K562 (cell line): ENCODE measurements around the gene CAPZA1. TPM values are rescaled to one million over a fixed set of nuclear protein-coding genes. Genes with fewer than 3 reads are reported as not detected.

Source experiments
- ARID2 ChIP-seq: fragments of 450-650 bp; IDR thresholded peaks from 2 replicates; pipeline ENCODE4 v1.6.1; 2017; ENCODE audit warnings: antibody characterized with exemption, mild to moderate bottlenecking
- CUX1 ChIP-seq: fragments of 200-800 bp; sonication (Bioruptor generic); IDR thresholded peaks from 2 replicates; pipeline ENCODE4 v1.6.1; 2016; ENCODE audit warnings: missing genetic modification characterization, missing compliant biosample characterization
- E2F3 ChIP-seq: fragments of 250-450 bp; sonication (Bioruptor Pico); IDR thresholded peaks from 2 replicates; pipeline ENCODE4 v1.4.0; 2020; ENCODE audit warnings: mild to moderate bottlenecking
- ELK1 ChIP-seq: sonication (generic); formaldehyde crosslinking; IDR thresholded peaks from 2 replicates; pipeline ENCODE4 v1.8.1; 2022; ENCODE audit warnings: missing genetic modification reagents
- FOXO4 ChIP-seq: fragments of 450-650 bp; formaldehyde crosslinking; IDR thresholded peaks from 2 replicates; pipeline ENCODE4 v1.4.0; 2020; ENCODE audit warnings: mild to moderate bottlenecking, moderate library complexity
- NCOA4 ChIP-seq: fragments of 450-650 bp; IDR thresholded peaks from 2 replicates; pipeline ENCODE4 v1.6.1; 2018; ENCODE audit warnings: mild to moderate bottlenecking; ENCODE audit not compliant: partially characterized antibody
- POLR2A ChIP-seq: fragments of 450-650 bp; conservative IDR thresholded peaks from 2 replicates; pipeline ENCODE4 v1.6.1; 2016
- PPARD ChIP-seq: fragments of 250-450 bp; sonication (Bioruptor Pico); IDR thresholded peaks from 2 replicates; pipeline ENCODE4 v1.8.0; 2022; ENCODE audit warnings: inconsistent platforms, mild to moderate bottlenecking, moderate library complexity
- RBBP5 ChIP-seq: fragments of 200-600 bp; sonication (generic); IDR thresholded peaks from 2 replicates; pipeline ENCODE4 v1.6.1; 2012; ENCODE audit warnings: borderline replicate concordance, mild to moderate bottlenecking, low read length, control low read depth, inconsistent platforms; ENCODE audit not compliant: insufficient read depth, poor library complexity, severe bottlenecking
- RBM22 ChIP-seq: fragments of 200-400 bp; formaldehyde crosslinking; IDR thresholded peaks from 2 replicates; pipeline ENCODE4 v1.6.1; 2018; ENCODE audit warnings: low read length, low read depth; ENCODE audit not compliant: poor library complexity, severe bottlenecking
- RBM25 ChIP-seq: fragments of 200-400 bp; formaldehyde crosslinking; IDR thresholded peaks from 2 replicates; pipeline ENCODE4 v1.6.1; 2018; ENCODE audit warnings: low read length, low read depth, moderate library complexity; ENCODE audit not compliant: severe bottlenecking
- SRSF9 ChIP-seq: fragments of 200-400 bp; formaldehyde crosslinking; IDR thresholded peaks from 2 replicates; pipeline ENCODE4 v1.6.1; 2017; ENCODE audit warnings: low read depth, low read length, borderline replicate concordance
- THRB ChIP-seq: fragments of 450-650 bp; formaldehyde crosslinking; conservative IDR thresholded peaks from 2 replicates; pipeline ENCODE4 v1.4.0; 2022; ENCODE audit warnings: mild to moderate bottlenecking, missing genetic modification characterization
- ZFPM2 ChIP-seq: fragments of 250-450 bp; sonication (Bioruptor Pico); IDR thresholded peaks from 2 replicates; pipeline ENCODE4 v1.5.1; 2022; ENCODE audit warnings: mild to moderate bottlenecking
- ZNF263 ChIP-seq: sonication (generic); formaldehyde crosslinking; IDR thresholded peaks from 2 replicates; pipeline ENCODE4 v1.8.0; 2022; ENCODE audit warnings: mild to moderate bottlenecking, missing genetic modification reagents, borderline replicate concordance
- ZNF274 ChIP-seq: IDR thresholded peaks from 2 replicates; pipeline ENCODE4 v1.6.1; 2011; ENCODE audit warnings: low read depth, mild to moderate bottlenecking, low read length, moderate library complexity, borderline replicate concordance
- polyA plus RNA-seq, 8 experiments: library from polyadenylated mRNA; depleted of rRNA in 4 of 8; stranded (reverse) in 5 of 8; unstranded in 3 of 8; fragments of >200 nt; fragmentation: Nextera tagmentation in 2 of 8; fragmentation: Illumina TruSeq in 1 of 8; extraction: Ambion mirVana in 2 of 8; extraction: Trizol in 1 of 8; gene quantifications; 2 replicates each; pipeline versions ENCODE4 v1.2.1 to v1.2.3, GENCODE V29; 2011 to 2014; ENCODE audit warnings: inconsistent platforms in 1 of 8, missing spikeins in 1 of 8
- total RNA-seq, 7 experiments: library from RNA; depleted of rRNA in 6 of 7; stranded (reverse); fragments of >200 nt in 6 of 7; fragmentation: Illumina TruSeq in 2 of 7; extraction: Trizol in 2 of 7; gene quantifications; 2 replicates each; pipeline versions ENCODE4 v1.2.1 to v1.2.3, GENCODE V29; 2011 to 2021; ENCODE audit warnings: low replicate concordance in 1 of 7

CAPZA1 gene
- total and polyA plus RNA-seq, 9 of the 15 experiments (the other 6 are each of a cell fraction or from before 2014, with no cell fraction given) = 237 to 1,020 (median 306) TPM

- no peak; the same call in 1 of the 2 replicates for TF ChIP-seq ZNF263 (CRISPR knock-in tag)
- no peak for TF ChIP-seq ZNF274
- peak; percentile 77 for TF ChIP-seq POLR2A
- TF ChIP-seq FOXO4 (CRISPR knock-in tag) = no peak
- no peak for TF ChIP-seq NCOA4
- no peak for TF ChIP-seq PPARD (CRISPR knock-in tag)
- TF ChIP-seq SRSF9 = no peak
- TF ChIP-seq CUX1 (CRISPR knock-in tag) = peak; percentile 63; the same call in 1 of the 2 replicates
- no peak for TF ChIP-seq RBM25
- TF ChIP-seq ELK1 (CRISPR knock-in tag) = no peak
- TF ChIP-seq RBM22 = no peak
- 0 out of 2 replicates have a peak, but pooled peaks have one; percentile 9 for TF ChIP-seq ARID2
- peak; percentile 91 for TF ChIP-seq RBBP5
- 0 out of 2 replicates have a peak, but pooled peaks have one; percentile 26 for TF ChIP-seq ZFPM2
- TF ChIP-seq THRB = 0 out of 2 replicates have a peak, but pooled peaks have one; percentile 57
- TF ChIP-seq E2F3 = peak; percentile 23; the same call in 1 of the 2 replicates
These were observed 80.9 kb downstream of the CAPZA1 start (continued) for GRCh38 chr1:112700290-112701226.
